GM10266 (cell line): Measurements from ENCODE around the gene MAGI2.

Experiments used
- DNase-seq: peaks from one replicate; pipeline ENCODE4 v3.0.0; 2012; ENCODE audit errors: extremely low spot score
- TF ChIP-seq, protein P1 (sequence below): IDR thresholded peaks from 2 replicates; pipeline ENCODE4 v1.5.1; 2012; ENCODE audit warnings: mild to moderate bottlenecking, low read depth; ENCODE audit not compliant: control insufficient read depth, insufficient read depth; ENCODE audit errors: missing control alignments

The MAGI2 gene

GRCh38 chr7:79296553-79297320 lies 156.7 kb downstream of the MAGI2 start:
- TF ChIP-seq, protein P1, sequence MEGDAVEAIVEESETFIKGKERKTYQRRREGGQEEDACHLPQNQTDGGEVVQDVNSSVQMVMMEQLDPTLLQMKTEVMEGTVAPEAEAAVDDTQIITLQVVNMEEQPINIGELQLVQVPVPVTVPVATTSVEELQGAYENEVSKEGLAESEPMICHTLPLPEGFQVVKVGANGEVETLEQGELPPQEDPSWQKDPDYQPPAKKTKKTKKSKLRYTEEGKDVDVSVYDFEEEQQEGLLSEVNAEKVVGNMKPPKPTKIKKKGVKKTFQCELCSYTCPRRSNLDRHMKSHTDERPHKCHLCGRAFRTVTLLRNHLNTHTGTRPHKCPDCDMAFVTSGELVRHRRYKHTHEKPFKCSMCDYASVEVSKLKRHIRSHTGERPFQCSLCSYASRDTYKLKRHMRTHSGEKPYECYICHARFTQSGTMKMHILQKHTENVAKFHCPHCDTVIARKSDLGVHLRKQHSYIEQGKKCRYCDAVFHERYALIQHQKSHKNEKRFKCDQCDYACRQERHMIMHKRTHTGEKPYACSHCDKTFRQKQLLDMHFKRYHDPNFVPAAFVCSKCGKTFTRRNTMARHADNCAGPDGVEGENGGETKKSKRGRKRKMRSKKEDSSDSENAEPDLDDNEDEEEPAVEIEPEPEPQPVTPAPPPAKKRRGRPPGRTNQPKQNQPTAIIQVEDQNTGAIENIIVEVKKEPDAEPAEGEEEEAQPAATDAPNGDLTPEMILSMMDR = no peak
- no peak for DNase-seq

- DNase-seq = no peak
- TF ChIP-seq, protein P1 = no peak
These were observed 159.8 kb downstream of the MAGI2 start for GRCh38 chr7:79293655-79294142.

DNA sequence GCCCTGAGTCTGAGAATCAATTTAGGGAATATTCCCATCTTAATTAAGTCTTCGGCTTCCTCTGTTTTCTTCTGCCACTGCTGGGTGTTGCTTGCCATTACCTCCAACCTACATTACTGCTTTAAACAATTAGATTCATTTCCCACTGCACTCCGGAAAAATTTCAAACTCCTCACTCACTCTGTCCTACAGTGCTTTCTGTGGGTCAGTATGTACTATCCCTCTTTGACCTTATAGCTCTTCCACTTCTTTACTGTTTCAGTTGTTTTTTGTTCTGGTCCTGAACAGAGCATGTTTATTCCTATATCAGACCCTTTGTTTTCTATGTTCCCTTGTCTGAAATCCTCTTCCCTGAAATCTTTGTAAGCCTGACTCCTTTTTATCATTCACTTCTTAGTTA lies 160.6 kb downstream of the MAGI2 start:
- TF ChIP-seq, protein P1 = no peak
- no peak for DNase-seq

DNA sequence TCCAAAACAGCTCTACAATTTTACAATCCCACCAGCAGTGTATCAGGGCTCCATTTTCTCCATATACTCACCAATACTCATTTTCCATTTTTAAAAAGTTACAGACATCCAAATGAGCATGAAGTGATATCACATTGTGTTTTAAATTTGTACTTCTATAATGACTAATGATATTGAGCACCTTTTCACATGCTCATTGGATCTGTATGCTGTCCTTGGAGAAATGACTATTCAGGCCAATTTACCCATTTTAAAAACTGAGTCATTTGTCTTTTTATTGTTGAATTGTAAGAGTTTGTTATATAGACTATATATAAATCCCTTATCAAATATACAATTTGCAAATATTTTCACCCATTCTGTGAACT lies 162.0 kb downstream of the MAGI2 start:
- no peak for DNase-seq
- TF ChIP-seq, protein P1 = no peak

GRCh38 chr7:79290841-79291497 lies 162.5 kb downstream of the MAGI2 start:
- no peak for DNase-seq
- TF ChIP-seq, protein P1 = no peak

DNA sequence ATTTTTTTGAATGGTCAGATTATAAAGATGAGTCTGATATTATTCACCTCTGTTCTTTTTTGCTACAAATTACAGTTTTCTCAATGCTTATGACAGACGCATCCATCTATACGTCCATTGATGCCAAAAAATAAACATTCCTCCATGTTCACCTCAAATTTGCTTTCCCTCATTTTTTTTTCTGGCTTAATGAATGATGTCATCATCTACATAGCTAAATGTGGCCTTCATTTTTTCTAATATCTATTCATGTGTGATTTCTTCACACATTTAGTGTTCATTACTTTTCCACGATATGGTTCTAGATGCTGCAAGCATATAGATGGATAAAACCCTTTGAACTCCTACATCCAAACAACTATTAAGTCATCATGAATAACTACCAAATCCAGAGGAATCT lies 163.1 kb downstream of the MAGI2 start:
- DNase-seq = no peak
- TF ChIP-seq, protein P1 = no peak

GRCh38 chr7:79288655-79289054 lies 164.8 kb downstream of the MAGI2 start:
- no peak for DNase-seq
- TF ChIP-seq, protein P1 = no peak
